Measurements from ENCODE around the gene ARMC6. TPM values are rescaled to one million over a fixed set of nuclear protein-coding genes. Genes with fewer than 3 reads are reported as not detected.

ARMC6 gene
- total RNA-seq, 4 donors from 2014 or later: 16.2 to 25.8 (median 20.4) TPM

DNA sequence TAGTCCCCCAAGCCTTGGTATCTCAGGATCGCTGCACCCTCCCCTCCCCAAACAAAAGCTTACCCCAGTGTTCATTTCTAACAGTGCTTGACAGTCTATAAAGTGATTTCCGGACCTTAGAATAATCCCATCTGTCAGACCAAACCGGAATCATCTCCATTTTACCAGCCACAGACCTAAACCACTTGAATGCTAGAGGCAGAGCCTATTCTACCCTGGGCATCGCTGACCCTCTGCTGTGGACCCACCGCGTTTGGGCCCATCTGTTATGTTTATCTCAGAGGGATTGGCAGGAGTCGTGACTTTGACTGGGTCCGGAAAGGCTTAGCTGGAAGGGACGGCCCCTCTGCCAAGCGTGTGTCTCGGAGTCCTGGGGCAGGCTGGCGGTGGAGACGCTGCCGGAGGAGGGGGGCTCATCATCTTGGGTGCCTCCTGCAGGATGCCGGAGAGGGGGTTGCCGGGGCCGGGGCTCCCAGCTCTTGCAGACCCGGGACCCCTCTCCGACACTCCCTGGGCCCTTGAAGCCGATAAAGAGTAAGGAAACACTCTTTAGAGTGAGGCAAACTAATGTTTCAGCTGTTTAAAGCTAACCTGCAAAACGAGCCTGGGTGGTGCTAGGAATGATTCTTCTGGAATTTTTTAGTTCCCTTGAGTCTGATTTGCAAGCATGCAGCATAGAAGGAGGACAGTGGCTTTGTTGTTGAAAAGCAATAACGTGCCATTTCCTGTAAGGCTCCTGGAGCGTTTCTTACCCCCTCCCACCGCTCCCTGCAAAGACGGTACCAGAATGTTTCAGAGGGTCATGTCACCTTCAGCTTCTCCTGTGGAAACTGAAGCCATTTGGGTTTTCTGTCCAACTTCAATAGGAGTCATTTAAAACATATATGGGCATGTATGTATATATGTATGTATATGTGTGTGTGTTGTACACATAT is 31.7 kb downstream of the ARMC6 start:
- intact Hi-C loops (cut with DNase I): no loop called here
- DNase-seq (ENCODE audit: extremely low spot score): no peak
- Histone ChIP-seq H3K27ac (replicated peaks in 1 of 4) (peak overlapping the region in 3 of 4 donors; percentile 72 to 90 (median 88)), H3K4me3 (peak overlapping the region; percentile 87 to 95 (median 90)), H3K4me1 (peaks cover 40 to 60% (median 42%) of the 10 kb centered on the region in 4 donors), H3K36me3 (no peaks in the 10 kb centered on the region), H3K9me3 (no peaks in the 10 kb centered on the region), H3K27me3 (no peaks in the 10 kb centered on the region)
- TF ChIP-seq EP300 (IDR thresholded peaks at IDR 0.05) (no peak), POLR2A (IDR thresholded peaks at IDR 0.05; ENCODE audit: low read depth) (no peak)
- WGBS: 7% methylated on average over 11 of the region's 25 CpGs

DNA sequence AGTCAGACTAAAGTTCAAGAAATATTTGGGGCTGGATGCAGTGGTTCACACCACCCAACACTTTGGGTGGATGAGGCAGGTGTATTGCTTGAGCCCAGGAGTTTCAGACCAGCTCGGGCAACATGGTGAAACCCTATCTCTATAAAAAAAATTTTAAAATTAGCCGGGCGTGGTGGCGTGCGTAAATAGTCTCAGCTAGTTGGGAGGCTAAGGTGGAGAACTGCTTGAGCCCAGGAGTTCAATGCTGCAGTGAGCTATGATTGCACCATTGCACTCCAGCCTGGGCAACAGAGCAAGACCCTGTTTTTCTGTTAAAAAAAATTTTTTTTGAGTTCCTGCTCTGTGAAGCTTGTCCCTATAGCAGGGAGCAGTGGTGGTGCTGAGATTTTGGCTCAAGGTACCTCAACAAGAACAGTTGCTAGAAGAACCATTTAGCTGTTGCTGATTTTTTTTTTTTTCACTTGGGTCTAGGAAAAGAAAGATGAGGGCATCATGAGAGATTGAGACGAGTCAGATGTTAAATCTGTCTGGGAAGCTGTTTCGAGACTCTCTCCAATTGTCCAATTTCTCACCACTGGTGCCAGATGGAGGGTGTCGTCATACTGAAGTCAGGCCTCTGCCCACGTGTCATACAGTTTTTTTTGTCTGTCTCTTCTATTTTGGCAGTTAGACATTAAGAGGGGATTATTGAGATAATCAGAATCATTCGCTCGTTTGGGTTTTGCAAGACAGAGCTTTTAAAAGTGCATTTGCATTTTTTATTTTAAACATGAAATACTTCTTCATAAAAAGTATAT is 34.1 kb downstream of the ARMC6 start:
- Histone ChIP-seq H3K9me3 (no peaks in the 10 kb centered on the region), H3K27ac (replicated peaks in 1 of 4) (no peak overlapping the region), H3K4me1 (peaks cover 40 to 53% (median 42%) of the 10 kb centered on the region in 4 donors), H3K4me3 (no peak overlapping the region), H3K27me3 (no peaks in the 10 kb centered on the region), H3K36me3 (no peaks in the 10 kb centered on the region)
- no peak for DNase-seq (ENCODE audit: extremely low spot score)
- intact Hi-C loops (cut with DNase I): no loop called here
- TF ChIP-seq EP300 (IDR thresholded peaks at IDR 0.05): no peak
- TF ChIP-seq POLR2AphosphoS5 (IDR thresholded peaks at IDR 0.05): no peak
- TF ChIP-seq, protein P1, sequence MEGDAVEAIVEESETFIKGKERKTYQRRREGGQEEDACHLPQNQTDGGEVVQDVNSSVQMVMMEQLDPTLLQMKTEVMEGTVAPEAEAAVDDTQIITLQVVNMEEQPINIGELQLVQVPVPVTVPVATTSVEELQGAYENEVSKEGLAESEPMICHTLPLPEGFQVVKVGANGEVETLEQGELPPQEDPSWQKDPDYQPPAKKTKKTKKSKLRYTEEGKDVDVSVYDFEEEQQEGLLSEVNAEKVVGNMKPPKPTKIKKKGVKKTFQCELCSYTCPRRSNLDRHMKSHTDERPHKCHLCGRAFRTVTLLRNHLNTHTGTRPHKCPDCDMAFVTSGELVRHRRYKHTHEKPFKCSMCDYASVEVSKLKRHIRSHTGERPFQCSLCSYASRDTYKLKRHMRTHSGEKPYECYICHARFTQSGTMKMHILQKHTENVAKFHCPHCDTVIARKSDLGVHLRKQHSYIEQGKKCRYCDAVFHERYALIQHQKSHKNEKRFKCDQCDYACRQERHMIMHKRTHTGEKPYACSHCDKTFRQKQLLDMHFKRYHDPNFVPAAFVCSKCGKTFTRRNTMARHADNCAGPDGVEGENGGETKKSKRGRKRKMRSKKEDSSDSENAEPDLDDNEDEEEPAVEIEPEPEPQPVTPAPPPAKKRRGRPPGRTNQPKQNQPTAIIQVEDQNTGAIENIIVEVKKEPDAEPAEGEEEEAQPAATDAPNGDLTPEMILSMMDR (IDR thresholded peaks at IDR 0.05): no peak
- no peak for TF ChIP-seq POLR2A (IDR thresholded peaks at IDR 0.05; ENCODE audit: low read depth)
- WGBS: 81% methylated on average over 11 of the region's 11 CpGs

DNA sequence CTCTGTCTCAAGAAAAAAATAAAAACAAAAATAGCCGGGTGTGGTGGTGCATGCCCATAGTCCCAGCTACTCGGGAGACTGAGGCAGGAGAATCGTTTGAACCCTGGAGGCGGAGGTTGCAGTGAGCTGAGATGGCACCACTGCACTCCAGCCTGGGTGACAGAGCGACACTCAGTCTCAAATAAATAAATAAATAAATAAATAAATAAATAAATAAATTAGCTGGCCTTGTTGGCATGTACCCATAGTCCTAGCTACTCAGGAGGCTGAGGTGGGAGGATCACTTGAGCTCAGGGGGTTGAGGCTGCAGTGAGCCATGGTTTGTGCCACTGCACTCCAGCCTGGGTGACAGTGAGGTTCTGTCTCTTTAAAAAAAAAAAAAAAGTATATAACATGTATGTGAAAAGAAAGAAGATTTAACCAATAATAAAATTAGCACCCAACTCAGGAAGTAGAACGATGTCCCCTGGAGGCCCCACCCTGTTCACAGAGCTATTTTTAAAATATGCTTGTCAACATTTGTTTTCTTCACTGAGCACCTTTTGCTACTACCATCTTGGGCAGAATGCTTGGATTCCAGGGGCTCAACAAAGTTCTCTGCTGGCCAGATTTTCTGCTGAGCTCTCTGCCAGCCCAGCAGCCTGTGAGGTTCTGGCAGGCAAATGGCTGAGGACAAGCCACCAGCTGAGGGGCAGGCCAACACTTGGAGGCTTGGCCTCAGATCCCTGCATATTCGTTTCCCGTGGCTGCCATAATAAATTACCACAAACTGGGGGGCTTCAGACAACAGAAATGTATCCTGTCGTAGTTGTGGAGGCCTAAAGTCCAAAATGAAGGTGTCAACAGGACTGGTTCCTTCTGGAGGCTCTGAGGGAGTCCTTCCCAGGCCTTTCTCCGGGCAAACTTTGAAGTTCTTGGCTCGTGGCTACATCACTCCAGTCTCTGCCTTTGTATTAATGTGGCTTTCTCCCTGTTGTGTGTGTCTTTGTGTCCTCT is 35.6 kb downstream of the ARMC6 start:
- TF ChIP-seq POLR2A (IDR thresholded peaks at IDR 0.05; ENCODE audit: low read depth) (no peak), EP300 (IDR thresholded peaks at IDR 0.05) (no peak), POLR2AphosphoS5 (IDR thresholded peaks at IDR 0.05) (no peak)
- TF ChIP-seq, protein P1 (IDR thresholded peaks at IDR 0.05): no peak
- peaks cover 32 to 46% (median 34%) of the 10 kb centered on the region in 4 donors for H3K4me1 ChIP-seq
- peaks cover 0 to 2% (median 0%) of the 10 kb centered on the region in 4 donors for H3K36me3 ChIP-seq
- H3K27ac ChIP-seq (replicated peaks in 1 of 4): peak overlapping the region in 3 of 4 donors; percentile 13 to 50 (median 38)
- no peaks in the 10 kb centered on the region for H3K27me3 ChIP-seq
- H3K9me3 ChIP-seq: no peaks in the 10 kb centered on the region
- no peak overlapping the region for H3K4me3 ChIP-seq
- no peak for DNase-seq (ENCODE audit: extremely low spot score)
- intact Hi-C loops (cut with DNase I): no loop called here
- WGBS: 67% methylated on average over 11 of the region's 11 CpGs

DNA sequence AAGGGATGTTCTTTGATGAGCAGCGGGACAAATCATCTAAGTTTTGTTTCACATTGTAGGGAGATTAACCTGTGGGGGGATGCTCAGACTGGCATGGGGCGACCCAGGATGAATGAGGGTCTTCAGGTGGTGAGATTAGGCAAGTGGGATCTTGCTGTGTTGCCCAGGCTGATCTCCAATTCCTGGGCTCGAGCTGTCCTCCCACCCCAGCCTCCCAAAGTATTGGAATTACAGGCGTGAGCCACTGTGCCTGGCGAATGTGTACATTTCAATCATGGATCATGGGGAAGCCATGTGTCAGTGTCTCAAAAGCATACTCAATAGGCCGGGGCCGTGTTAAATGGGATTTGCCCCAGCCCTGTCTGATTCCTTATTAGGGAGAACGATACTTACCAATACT is 38.5 kb downstream of the ARMC6 start:
- no peak for DNase-seq (ENCODE audit: extremely low spot score)
- intact Hi-C loops (cut with DNase I): no loop called here
- Histone ChIP-seq H3K27me3 (no peaks in the 10 kb centered on the region), H3K4me3 (no peak overlapping the region), H3K36me3 (peaks cover 0 to 18% (median 2%) of the 10 kb centered on the region in 4 donors), H3K9me3 (no peaks in the 10 kb centered on the region), H3K27ac (replicated peaks in 1 of 4) (no peak overlapping the region), H3K4me1 (peaks cover 12 to 20% (median 16%) of the 10 kb centered on the region in 4 donors)
- TF ChIP-seq POLR2A (IDR thresholded peaks at IDR 0.05; ENCODE audit: low read depth): no peak
- TF ChIP-seq, protein P1 (IDR thresholded peaks at IDR 0.05): no peak
- TF ChIP-seq POLR2AphosphoS5 (IDR thresholded peaks at IDR 0.05): no peak
- no peak for TF ChIP-seq EP300 (IDR thresholded peaks at IDR 0.05)
- WGBS: 98% methylated on average over 7 of the region's 8 CpGs
